C1 segment of cervical spinal cord (tissue), 14 donors: ENCODE data around the gene ZC3H6.

ENCODE experiments used
- DNase-seq, 14 donors: peaks; one replicate each; lab custom pipeline; 2025; lab: John Stamatoyannopoulos, UW

Gene ZC3H6, protein sequence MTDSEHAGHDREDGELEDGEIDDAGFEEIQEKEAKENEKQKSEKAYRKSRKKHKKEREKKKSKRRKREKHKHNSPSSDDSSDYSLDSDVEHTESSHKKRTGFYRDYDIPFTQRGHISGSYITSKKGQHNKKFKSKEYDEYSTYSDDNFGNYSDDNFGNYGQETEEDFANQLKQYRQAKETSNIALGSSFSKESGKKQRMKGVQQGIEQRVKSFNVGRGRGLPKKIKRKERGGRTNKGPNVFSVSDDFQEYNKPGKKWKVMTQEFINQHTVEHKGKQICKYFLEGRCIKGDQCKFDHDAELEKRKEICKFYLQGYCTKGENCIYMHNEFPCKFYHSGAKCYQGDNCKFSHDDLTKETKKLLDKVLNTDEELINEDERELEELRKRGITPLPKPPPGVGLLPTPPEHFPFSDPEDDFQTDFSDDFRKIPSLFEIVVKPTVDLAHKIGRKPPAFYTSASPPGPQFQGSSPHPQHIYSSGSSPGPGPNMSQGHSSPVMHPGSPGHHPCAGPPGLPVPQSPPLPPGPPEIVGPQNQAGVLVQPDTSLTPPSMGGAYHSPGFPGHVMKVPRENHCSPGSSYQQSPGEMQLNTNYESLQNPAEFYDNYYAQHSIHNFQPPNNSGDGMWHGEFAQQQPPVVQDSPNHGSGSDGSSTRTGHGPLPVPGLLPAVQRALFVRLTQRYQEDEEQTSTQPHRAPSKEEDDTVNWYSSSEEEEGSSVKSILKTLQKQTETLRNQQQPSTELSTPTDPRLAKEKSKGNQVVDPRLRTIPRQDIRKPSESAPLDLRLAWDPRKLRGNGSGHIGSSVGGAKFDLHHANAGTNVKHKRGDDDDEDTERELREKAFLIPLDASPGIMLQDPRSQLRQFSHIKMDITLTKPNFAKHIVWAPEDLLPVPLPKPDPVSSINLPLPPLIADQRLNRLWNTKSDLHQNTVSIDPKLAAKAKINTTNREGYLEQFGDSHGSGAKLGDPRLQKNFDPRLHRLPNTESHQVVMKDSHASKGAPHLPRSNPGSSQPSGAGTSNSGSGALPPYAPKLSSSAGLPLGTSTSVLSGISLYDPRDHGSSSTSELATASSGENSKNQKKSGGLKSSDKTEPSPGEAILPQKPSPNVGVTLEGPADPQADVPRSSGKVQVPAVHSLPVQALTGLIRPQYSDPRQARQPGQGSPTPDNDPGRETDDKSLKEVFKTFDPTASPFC

GRCh38 chr2:112275311-112275886 lies at the start of gene ZC3H6:
Gene ZC3H6 (plus strand): TSS chr2:112275597. CDS start chr2:112275995, 398 bp downstream.
- peak; percentile 86 to 99 (median 98) for DNase-seq

GRCh38 chr2:112229348-112229747 lies 46.0 kb upstream of the ZC3H6 start:
- DNase-seq = no peak

DNA sequence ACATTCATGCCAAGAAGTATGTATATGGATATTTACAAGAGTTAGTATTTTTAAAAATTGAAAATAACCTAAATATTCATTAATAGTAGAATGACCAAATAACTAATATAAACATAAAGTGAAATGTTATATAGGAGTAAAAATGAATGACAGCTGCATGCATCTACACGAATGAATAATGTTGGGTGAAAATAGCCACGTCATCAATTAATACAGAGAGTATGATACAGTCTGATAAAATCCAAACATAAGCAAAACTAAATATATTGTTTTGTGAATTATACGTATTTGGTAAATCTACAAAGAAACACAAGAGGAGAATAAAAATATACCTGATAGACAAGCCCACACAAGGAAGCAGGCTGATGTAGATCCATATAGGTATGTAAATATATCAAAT lies 45.0 kb upstream of the ZC3H6 start:
- no peak for DNase-seq

GRCh38 chr2:112239862-112240261 lies 35.5 kb upstream of the ZC3H6 start:
- DNase-seq = no peak

DNA sequence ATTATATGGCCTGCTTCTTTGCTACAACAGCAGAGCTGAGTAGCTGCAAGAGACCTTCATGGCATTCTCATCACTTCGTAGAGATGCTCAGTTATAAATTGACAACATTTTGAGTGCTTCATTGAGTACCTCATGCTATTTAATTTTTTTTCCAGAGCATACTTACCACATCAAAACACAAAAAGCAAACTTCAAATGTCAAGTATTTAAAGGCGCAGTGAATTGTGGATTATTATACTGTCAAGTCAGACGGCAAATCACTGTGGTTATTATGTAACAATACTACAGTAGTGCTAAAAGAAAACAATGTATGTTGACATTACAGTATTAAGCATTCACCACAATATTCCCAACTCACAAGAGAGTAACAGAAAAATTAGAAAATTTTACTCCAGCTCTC lies 33.0 kb upstream of the ZC3H6 start:
- DNase-seq = no peak

DNA sequence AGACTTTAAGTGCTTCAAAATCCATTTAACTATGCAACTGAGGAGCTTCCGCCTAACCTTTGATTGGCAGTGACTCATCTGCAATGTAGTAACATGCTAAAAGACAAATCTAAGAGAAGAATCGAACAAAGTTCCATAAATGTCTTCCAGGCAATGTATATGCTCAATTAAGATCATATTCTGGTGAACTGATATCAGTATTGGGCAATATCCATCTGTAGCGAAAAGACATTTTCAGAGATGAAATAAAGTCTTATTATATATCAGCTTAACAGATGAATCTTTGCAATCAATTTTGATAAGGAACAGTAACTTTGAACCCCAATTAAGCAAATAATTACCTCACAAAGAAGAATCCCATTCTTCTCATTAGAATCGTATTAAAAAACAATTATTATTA lies 32.2 kb upstream of the ZC3H6 start:
- DNase-seq = no peak

DNA sequence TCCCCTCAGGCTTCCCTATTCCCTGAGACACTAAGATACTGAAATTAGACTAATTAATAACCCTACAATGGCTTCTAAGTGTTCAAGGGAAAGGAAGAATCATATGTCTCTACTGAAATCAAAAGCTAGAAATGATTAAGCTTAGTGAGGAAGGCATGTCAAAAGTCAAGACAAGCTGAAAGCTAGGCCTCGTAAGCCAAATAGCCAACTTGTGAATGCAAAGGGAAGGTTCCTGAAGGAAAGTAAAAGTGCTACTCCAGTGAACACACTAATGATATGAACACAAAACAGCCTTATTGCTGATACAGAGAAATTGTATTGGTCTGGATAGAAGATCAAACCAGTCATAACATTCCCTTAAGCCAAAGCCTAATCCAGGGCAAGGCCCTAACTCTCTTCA lies 30.5 kb upstream of the ZC3H6 start:
- no peak for DNase-seq

- no peak for DNase-seq
These were observed 24.1 kb upstream of the ZC3H6 start for GRCh38 chr2:112251271-112251670.

DNA sequence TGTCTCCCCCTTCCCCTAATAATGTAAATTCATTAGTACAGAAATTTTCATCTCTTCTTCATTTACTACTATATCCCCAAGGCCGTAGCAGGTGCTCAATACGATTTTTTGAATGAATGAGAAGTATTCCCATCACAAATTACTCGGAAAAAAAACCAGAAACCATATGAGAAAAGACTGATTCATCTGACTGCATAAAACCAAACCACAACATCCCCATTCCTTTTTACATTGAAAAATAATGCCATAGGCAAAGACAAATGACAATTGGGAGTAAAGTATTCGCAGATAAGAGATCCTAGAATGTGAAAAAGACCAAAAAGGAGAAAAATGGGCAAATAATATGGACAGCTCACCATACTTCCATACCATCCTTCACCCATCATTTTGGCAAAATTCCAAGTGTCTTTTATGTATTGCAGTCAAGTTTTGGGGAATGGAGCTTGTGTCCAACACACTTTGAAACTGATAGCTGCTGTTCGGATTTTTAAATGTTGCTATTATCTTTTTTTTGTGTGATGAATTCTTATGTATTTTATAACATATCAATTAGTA lies 22.1 kb upstream of the ZC3H6 start:
- no peak for DNase-seq

DNA sequence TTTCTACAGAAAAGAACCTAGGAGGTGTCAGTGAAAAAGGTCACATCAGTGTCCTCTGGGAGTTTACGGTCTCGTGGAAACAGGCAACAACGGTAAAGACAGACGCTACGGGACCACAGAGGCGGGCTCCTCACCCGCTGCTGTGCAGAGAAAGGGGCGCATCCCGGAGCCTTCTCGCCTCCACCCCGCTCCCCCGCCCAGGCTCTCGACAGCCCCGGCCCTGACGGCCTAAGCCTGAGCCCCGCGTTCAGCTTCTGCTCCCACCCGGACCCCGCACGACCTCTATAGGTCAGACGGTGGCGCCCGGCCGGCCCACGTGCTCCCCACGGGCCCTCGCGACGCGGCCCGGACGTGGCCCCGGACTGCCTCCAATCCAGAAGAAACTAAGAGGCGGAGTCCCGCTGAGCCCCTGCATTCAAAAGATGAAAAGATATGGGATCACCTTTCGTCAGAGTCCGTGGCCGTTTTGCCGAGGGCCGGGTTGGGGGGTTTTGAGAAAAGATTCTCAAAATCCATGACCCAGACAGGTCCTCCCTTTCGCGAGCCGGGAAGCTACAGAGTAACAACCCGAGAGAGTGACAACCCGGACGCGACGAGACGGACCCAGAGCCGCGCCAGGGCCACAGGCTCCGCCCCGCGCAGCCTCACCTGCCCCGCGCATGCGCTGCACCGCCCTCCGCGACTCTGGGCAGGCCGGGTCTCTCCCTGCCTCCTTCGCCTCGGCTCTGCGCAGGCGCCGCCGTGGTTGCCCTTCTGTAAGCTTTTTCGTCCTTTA lies 20.7 kb upstream of the ZC3H6 start, which contains the start of gene ZC3H8:
Gene ZC3H8, minus strand, starts transcription at position 577 of the 775 bp plus-strand sequence. Its CDS starts 61 bp downstream, at position 516.
- peak; percentile 42 to 95 (median 86) for DNase-seq

DNA sequence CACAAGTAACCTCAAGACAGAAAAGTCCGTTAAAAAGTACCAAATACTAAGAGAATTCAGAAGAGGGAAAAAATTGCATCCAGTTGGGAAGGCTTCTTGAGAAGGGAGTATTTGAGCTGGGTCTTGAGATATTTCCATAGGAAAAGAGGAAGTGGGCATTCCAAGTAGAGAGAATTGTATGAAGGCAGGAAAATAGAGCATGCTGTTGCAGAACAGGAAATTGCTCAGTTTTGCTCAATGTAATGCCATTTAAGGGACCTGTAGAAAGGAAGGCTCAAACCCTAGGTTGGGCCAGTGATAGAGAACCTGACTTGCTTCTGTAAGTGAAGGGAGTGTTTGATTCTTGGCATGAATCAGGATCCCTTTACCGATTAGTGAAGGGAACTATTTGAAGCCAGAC lies 19.5 kb upstream of the ZC3H6 start:
- no peak for DNase-seq

- no peak for DNase-seq
These were observed 18.7 kb upstream of the ZC3H6 start for GRCh38 chr2:112256654-112257053.

DNA sequence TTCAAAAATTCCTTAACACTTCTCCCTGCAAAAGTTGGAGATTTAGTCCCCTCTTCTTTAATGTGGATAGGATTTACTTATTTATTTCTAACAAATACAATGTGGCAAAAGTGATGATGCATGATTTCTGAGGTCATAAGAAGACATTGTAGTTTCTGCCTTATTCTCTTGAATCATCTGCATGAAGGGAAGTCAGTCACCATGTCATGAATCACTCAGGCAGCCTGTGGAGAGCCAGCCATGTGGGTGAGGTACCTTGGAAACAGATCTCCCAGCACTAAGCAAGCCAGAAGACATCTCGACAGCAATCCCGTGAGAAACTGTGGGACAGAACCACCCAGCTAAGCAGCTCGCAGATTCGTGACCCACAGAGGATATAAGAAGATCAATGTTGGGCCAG lies 17.8 kb upstream of the ZC3H6 start:
- DNase-seq = no peak

DNA sequence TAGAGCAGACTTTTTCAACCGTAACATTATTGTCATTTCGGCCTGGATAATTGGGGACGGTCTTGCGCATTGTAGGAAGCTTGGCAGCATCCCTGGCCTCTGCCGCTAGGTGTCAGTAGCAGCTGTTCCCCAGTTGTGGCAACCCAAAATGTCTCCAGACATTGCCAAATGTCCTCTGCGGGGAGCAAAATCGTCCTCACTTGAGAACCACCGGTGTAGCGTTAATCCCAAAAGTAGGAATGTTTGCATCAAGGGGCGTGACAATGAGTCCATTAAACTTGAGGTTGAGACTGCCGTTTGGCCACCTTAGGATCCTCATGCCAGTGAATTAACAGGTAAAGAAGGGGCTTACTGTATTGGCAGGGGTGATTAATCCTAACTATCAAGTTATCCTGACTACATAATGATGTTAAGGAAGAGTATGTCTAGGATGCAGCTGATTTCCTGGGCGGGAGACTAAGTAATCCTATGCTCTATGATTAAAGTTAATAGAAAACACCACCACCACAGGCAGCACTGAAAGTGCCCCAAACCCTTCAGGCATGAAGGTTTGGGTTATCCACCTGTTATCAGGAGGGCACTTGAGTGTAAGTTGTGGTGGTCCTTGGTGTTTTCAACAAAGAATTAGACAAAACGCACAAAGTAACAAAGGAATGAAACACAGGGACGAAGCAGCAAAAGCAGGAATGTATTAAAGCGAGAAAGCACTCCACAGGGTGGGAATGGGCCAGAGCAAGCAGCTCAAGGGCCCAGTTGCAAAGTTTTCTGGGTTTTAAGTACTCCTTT lies 15.7 kb upstream of the ZC3H6 start:
- DNase-seq = peak in 12 of 14 donors; percentile 39 to 69 (median 52)

- DNase-seq = no peak
These were observed 15.1 kb upstream of the ZC3H6 start for GRCh38 chr2:112260295-112260625.

GRCh38 chr2:112262876-112263275 lies 12.5 kb upstream of the ZC3H6 start:
- no peak for DNase-seq

GRCh38 chr2:112268547-112268946 lies 6.8 kb upstream of the ZC3H6 start:
- no peak for DNase-seq

GRCh38 chr2:112272669-112273068 lies 2.7 kb upstream of the ZC3H6 start:
- DNase-seq = no peak

- DNase-seq = no peak
These were observed 2.0 kb upstream of the ZC3H6 start for GRCh38 chr2:112273349-112273748.
